ENCODE data around the gene GORASP2.

The GORASP2 gene

GRCh38 chr2:171008550-171009205 lies 79.6 kb downstream of the GORASP2 start:
- no peaks in the 10 kb centered on the region for H3K4me1 ChIP-seq (ENCODE audit: insufficient read depth, insufficient read length)
- H3K9ac ChIP-seq (ENCODE audit: insufficient read length, low read depth): no peak overlapping the region
- no peaks in the 10 kb centered on the region for H3K27me3 ChIP-seq (ENCODE audit: insufficient read depth, insufficient read length)
- no peak overlapping the region for H3K4me3 ChIP-seq (ENCODE audit: insufficient read length, low read depth)
- no peak for TF ChIP-seq SUZ12 (IDR thresholded peaks at IDR 0.05; ENCODE audit: extremely low read depth, insufficient read depth, insufficient read length)
- TF ChIP-seq YY1 (IDR thresholded peaks at IDR 0.05; ENCODE audit: insufficient read depth, insufficient read length): no peak
- no peak for TF ChIP-seq ZNF274 (IDR thresholded peaks at IDR 0.05; ENCODE audit: low read depth, low read length)
- H3K9me3 ChIP-seq (ENCODE audit: insufficient read depth, low read length): no peaks in the 10 kb centered on the region
- peaks cover 74% of the 10 kb centered on the region for H3K36me3 ChIP-seq (ENCODE audit: insufficient read depth, insufficient read length, low read length)
- no peak for DNase-seq (ENCODE audit: low read depth, low spot score)

DNA sequence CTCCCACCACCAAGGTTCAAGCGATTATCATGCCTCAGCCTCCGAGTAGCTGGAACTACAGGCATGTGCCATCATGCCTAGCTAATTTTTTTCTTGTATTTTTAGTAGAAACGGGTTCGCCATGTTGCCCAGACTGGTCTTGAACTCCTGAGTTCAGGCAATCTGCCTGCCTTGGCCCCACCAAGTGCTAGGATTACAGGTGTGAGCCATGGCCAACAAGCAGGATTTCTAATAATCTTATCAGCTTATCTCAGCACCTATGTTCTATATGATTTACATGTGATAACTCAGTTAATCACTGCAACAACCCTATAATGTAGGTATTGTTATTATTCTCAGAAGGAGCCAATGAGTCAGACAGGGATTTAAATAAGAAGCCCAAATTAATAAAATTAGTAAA lies 80.3 kb downstream of the GORASP2 start:
- Histone ChIP-seq H3K9ac (ENCODE audit: insufficient read length, low read depth) (no peak overlapping the region), H3K4me1 (ENCODE audit: insufficient read depth, insufficient read length) (no peaks in the 10 kb centered on the region), H3K9me3 (ENCODE audit: insufficient read depth, low read length) (no peaks in the 10 kb centered on the region), H3K27me3 (ENCODE audit: insufficient read depth, insufficient read length) (no peaks in the 10 kb centered on the region), H3K36me3 (ENCODE audit: insufficient read depth, insufficient read length, low read length) (peaks cover 74% of the 10 kb centered on the region), H3K4me3 (ENCODE audit: insufficient read length, low read depth) (no peak overlapping the region)
- TF ChIP-seq YY1 (IDR thresholded peaks at IDR 0.05; ENCODE audit: insufficient read depth, insufficient read length) (no peak), ZNF274 (IDR thresholded peaks at IDR 0.05; ENCODE audit: low read depth, low read length) (no peak), SUZ12 (IDR thresholded peaks at IDR 0.05; ENCODE audit: extremely low read depth, insufficient read depth, insufficient read length) (no peak)
- DNase-seq (ENCODE audit: low read depth, low spot score): no peak

DNA sequence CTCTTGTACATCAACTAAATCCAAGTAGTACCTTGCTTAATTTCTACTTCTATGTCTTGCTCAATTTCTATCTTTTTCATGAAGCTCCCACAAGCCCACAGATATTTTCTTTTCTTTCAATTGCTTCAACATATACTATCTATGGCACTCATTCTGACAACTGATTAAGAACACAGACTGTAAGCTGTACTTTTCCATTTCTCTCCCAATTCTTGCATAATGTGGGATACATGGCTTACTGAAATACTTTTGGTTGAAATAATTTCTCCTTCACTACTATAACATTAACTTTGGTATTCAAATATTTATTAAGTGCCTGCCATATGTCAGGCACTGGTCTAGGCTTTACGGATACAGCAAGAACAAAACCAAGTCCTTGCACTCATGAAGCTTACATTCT lies 84.8 kb downstream of the GORASP2 start:
- peaks cover 42% of the 10 kb centered on the region for H3K36me3 ChIP-seq (ENCODE audit: insufficient read depth, insufficient read length, low read length)
- H3K9me3 ChIP-seq (ENCODE audit: insufficient read depth, low read length): no peaks in the 10 kb centered on the region
- no peak overlapping the region for H3K4me3 ChIP-seq (ENCODE audit: insufficient read length, low read depth)
- no peak for DNase-seq (ENCODE audit: low read depth, low spot score)
- H3K9ac ChIP-seq (ENCODE audit: insufficient read length, low read depth): no peak overlapping the region
- no peaks in the 10 kb centered on the region for H3K27me3 ChIP-seq (ENCODE audit: insufficient read depth, insufficient read length)
- H3K4me1 ChIP-seq (ENCODE audit: insufficient read depth, insufficient read length): no peaks in the 10 kb centered on the region
- TF ChIP-seq SUZ12 (IDR thresholded peaks at IDR 0.05; ENCODE audit: extremely low read depth, insufficient read depth, insufficient read length): no peak

DNA sequence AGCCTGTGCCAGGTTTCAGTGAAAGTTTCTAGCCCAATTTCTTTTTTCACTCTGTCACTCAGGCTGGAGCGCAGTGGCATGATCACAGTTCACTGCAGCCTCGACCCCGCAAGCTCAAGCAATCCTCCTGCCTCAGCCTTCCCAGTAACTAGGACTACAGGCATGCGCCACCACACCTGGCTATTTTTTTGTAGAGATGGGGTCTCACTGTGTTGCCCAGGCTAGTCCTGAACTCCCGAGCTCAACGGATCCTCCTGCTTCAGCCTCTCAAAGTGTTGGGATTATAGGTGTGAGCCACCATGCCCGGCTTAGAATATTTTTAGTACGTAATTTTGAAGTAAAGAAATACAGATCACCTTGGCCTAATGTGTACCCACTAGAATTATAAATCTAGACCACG lies 87.1 kb downstream of the GORASP2 start:
- no peak overlapping the region for H3K4me3 ChIP-seq (ENCODE audit: insufficient read length, low read depth)
- H3K9ac ChIP-seq (ENCODE audit: insufficient read length, low read depth): no peak overlapping the region
- no peaks in the 10 kb centered on the region for H3K27me3 ChIP-seq (ENCODE audit: insufficient read depth, insufficient read length)

More for the DNA sequence above, 87.1 kb downstream of the GORASP2 start:
- no peak for TF ChIP-seq ZNF274 (IDR thresholded peaks at IDR 0.05; ENCODE audit: low read depth, low read length)
- no peak for TF ChIP-seq YY1 (IDR thresholded peaks at IDR 0.05; ENCODE audit: insufficient read depth, insufficient read length)
- TF ChIP-seq SUZ12 (IDR thresholded peaks at IDR 0.05; ENCODE audit: extremely low read depth, insufficient read depth, insufficient read length): no peak
- H3K4me1 ChIP-seq (ENCODE audit: insufficient read depth, insufficient read length): no peaks in the 10 kb centered on the region
- DNase-seq (ENCODE audit: low read depth, low spot score): no peak
- H3K36me3 ChIP-seq (ENCODE audit: insufficient read depth, insufficient read length, low read length): peaks cover 22% of the 10 kb centered on the region
- no peaks in the 10 kb centered on the region for H3K9me3 ChIP-seq (ENCODE audit: insufficient read depth, low read length)

Measured in NT2/D1 (cell line).